GM12878 (cell line): ENCODE results near the gene FLT1. TPM values are rescaled to one million over a fixed set of nuclear protein-coding genes. Genes with fewer than 3 reads are reported as not detected.

ENCODE experiments used
- ATAC-seq: fragments of 200-7000 bp; cut with Tn5 transposase; 3 replicates; pipeline ENCODE4 v1.9.1; 2020; ENCODE audit warnings: mild to moderate bottlenecking, moderate library complexity
- BruUV-seq: library from RNA; stranded (reverse); fragments of 400-500 nt; replicated peaks from 2 replicates; lab custom pipeline; 2021; lab: Mats Ljungman, UMichigan
- CTCF ChIA-PET: fragments of 300-600 bp; sonication (Branson Sonifier 250); formaldehyde crosslinking; extraction: SDS; loops from one replicate; lab custom pipeline; 2021; ENCODE audit warnings: inconsistent platforms; lab: Yijun Ruan, JAX
- POLR2A ChIA-PET: fragments of 350-600 bp; formaldehyde crosslinking; extraction: SDS; loops from one replicate; lab custom pipeline; 2021; ENCODE audit warnings: inconsistent platforms; lab: Charles Lee
- RAD21 ChIA-PET: fragments of 300-600 bp; sonication (Branson Sonifier 250); formaldehyde crosslinking; loops from one replicate; lab custom pipeline; 2023; ENCODE audit warnings: antibody characterized with exemption; ENCODE audit not compliant: unreplicated experiment; lab: Charles Lee
- SMC1A ChIA-PET: fragments of 300-600 bp; sonication (Branson Sonifier 250); formaldehyde crosslinking; loops from one replicate; lab custom pipeline; 2023; ENCODE audit not compliant: unreplicated experiment, uncharacterized antibody; lab: Charles Lee
- DNase-seq: peaks from one replicate; pipeline ENCODE4 v3.0.0-alpha.2; 2011; ENCODE audit warnings: low read depth, low spot score
- FAIRE-seq: peaks from 3 replicates; lab custom pipeline; 2011; peaks lifted over from hg19 to GRCh38; lab: Jason Lieb, UNC
- H2AFZ ChIP-seq: 2 replicates; pipeline ENCODE4 v1.6.0; 2011; ENCODE audit warnings: low read depth, low read length, control low read depth; ENCODE audit not compliant: control insufficient read depth
- H3K27ac ChIP-seq: 2 replicates; pipeline ENCODE4 v1.5.1; 2011; ENCODE audit warnings: control low read depth; ENCODE audit not compliant: control insufficient read depth, insufficient read depth
- H3K27me3 ChIP-seq, 2 experiments: replicated peaks in 1 of 2; 2 replicates each; pipeline versions ENCODE4 v1.6.0 to v1.6.1; 2011; ENCODE audit warnings: low read length in 1 of 2; ENCODE audit not compliant: control insufficient read depth in 2 of 2, insufficient read depth in 2 of 2
- H3K36me3 ChIP-seq, 2 experiments: 2 replicates each; pipeline ENCODE4 v1.5.1; 2011; ENCODE audit warnings: low read length in 1 of 2; ENCODE audit not compliant: control insufficient read depth in 2 of 2, insufficient read depth in 2 of 2
- H3K4me1 ChIP-seq: 2 replicates; pipeline ENCODE4 v1.6.1; 2011; ENCODE audit warnings: mild to moderate bottlenecking, low read length, moderate library complexity, mixed read lengths; ENCODE audit not compliant: control insufficient read depth, insufficient read depth
- H3K4me2 ChIP-seq: 2 replicates; pipeline ENCODE4 v1.6.0; 2011; ENCODE audit warnings: control low read depth; ENCODE audit not compliant: control insufficient read depth, insufficient read depth
- H3K4me3 ChIP-seq: fragments of 200-600 bp; sonication (generic); 2 replicates; pipeline ENCODE4 v1.5.1; 2016
- H3K79me2 ChIP-seq: 2 replicates; pipeline ENCODE4 v1.6.0; 2011; ENCODE audit warnings: low read length; ENCODE audit not compliant: control insufficient read depth, insufficient read depth
- H3K9ac ChIP-seq: 2 replicates; pipeline ENCODE4 v1.8.0; 2011; ENCODE audit warnings: low read length, control low read depth, mixed read lengths; ENCODE audit not compliant: control insufficient read depth, insufficient read depth
- H3K9me3 ChIP-seq: replicated peaks from 3 replicates; pipeline ENCODE4 v1.5.1; 2011; ENCODE audit warnings: mild to moderate bottlenecking, low read length; ENCODE audit not compliant: control insufficient read depth, insufficient read depth
- H4K20me1 ChIP-seq: 2 replicates; pipeline ENCODE4 v1.6.0; 2011; ENCODE audit not compliant: control insufficient read depth, insufficient read depth
- CHD2 ChIP-seq: IDR thresholded peaks from 2 replicates; pipeline ENCODE4 v1.6.1; 2011; ENCODE audit warnings: low read depth, low read length, improper control_type of control experiment, borderline replicate concordance
- CREM ChIP-seq: IDR thresholded peaks from 2 replicates; pipeline ENCODE4 v1.6.1; 2014; ENCODE audit warnings: antibody characterized with exemption, low read depth
- ESRRA ChIP-seq: IDR thresholded peaks from 2 replicates; pipeline ENCODE4 v1.6.1; 2012; ENCODE audit warnings: mild to moderate bottlenecking, low read length, improper control_type of control experiment
- HDAC6 ChIP-seq: fragments of 200-600 bp; sonication (generic); IDR thresholded peaks from one replicate; pipeline ENCODE4 v1.8.0; 2017; ENCODE audit warnings: antibody characterized with exemption; ENCODE audit not compliant: unreplicated experiment
- IRF4 ChIP-seq: IDR thresholded peaks from 2 replicates; pipeline ENCODE4 v1.6.1; 2011; ENCODE audit warnings: low read depth, low read length
- LARP7 ChIP-seq: fragments of 450-650 bp; IDR thresholded peaks from 2 replicates; pipeline ENCODE4 v1.6.1; 2017; ENCODE audit warnings: mild to moderate bottlenecking
- MEF2A ChIP-seq: IDR thresholded peaks from 2 replicates; pipeline ENCODE4 v1.6.1; 2011; ENCODE audit warnings: low read depth, mild to moderate bottlenecking, low read length, moderate library complexity; ENCODE audit not compliant: insufficient read depth
- NBN ChIP-seq: fragments of 450-650 bp; IDR thresholded peaks from 2 replicates; pipeline ENCODE4 v1.6.1; 2016
- NFXL1 ChIP-seq: fragments of 450-650 bp; IDR thresholded peaks from 2 replicates; pipeline ENCODE4 v1.6.1; 2017; ENCODE audit warnings: antibody characterized with exemption, mild to moderate bottlenecking, borderline replicate concordance
- NFYB ChIP-seq: IDR thresholded peaks from 2 replicates; pipeline ENCODE4 v1.6.1; 2011; ENCODE audit warnings: low read depth, mild to moderate bottlenecking, low read length, improper control_type of control experiment, moderate library complexity; ENCODE audit not compliant: insufficient read depth
- NKRF ChIP-seq: fragments of 450-650 bp; conservative IDR thresholded peaks from 2 replicates; pipeline ENCODE4 v1.6.1; 2017; ENCODE audit warnings: mild to moderate bottlenecking, moderate library complexity
- NR2C2 ChIP-seq: IDR thresholded peaks from 2 replicates; pipeline ENCODE4 v1.6.1; 2011; ENCODE audit warnings: borderline replicate concordance, low read depth; ENCODE audit not compliant: control insufficient read depth, insufficient read length
- PBX3 ChIP-seq: IDR thresholded peaks from 2 replicates; pipeline ENCODE4 v1.6.1; 2011; ENCODE audit warnings: mild to moderate bottlenecking, low read depth, low read length, moderate library complexity; ENCODE audit not compliant: insufficient replicate concordance
- POLR2AphosphoS2 ChIP-seq: IDR thresholded peaks from 2 replicates; pipeline ENCODE4 v1.6.1; 2011; ENCODE audit warnings: low read depth, mild to moderate bottlenecking, low read length, improper control_type of control experiment, moderate library complexity
- RELB ChIP-seq: fragments of 450-650 bp; IDR thresholded peaks from 2 replicates; pipeline ENCODE4 v1.6.1; 2017; ENCODE audit warnings: low read depth, mild to moderate bottlenecking, moderate library complexity
- SMARCA5 ChIP-seq: fragments of 450-650 bp; IDR thresholded peaks from 2 replicates; pipeline ENCODE4 v1.6.1; 2017; ENCODE audit warnings: mild to moderate bottlenecking
- WRNIP1 ChIP-seq: IDR thresholded peaks from 2 replicates; pipeline ENCODE4 v1.6.1; 2011; ENCODE audit warnings: low read depth, low read length, improper control_type of control experiment, borderline replicate concordance
- ZBED1 ChIP-seq: IDR thresholded peaks from 2 replicates; pipeline ENCODE4 v1.6.1; 2016; ENCODE audit warnings: borderline replicate concordance
- ZZZ3 ChIP-seq: IDR thresholded peaks from 2 replicates; pipeline ENCODE4 v1.6.1; 2011; ENCODE audit warnings: low read depth; ENCODE audit not compliant: control insufficient read depth, insufficient read length
- WGBS: methylation state at CpG from one replicate; pipeline ENCODE4 v1.1.6; 2016; ENCODE audit warnings: low lambda C conversion rate; ENCODE audit not compliant: insufficient replicate concordance, insufficient coverage; ENCODE audit errors: missing lambda C conversion rate; 5-methylcytosine and 5-hydroxymethylcytosine counted together
- in situ Hi-C: fragments of 300-500 bp; cut with MboI; formaldehyde crosslinking; loops from 9 replicates; pipeline ENCODE4 v1.14.3; 2018; ENCODE audit warnings: mixed read lengths
- intact Hi-C: fragments of 100-400 bp; cut with micrococcal nuclease; formaldehyde crosslinking; loops from one replicate; pipeline ENCODE4 v1.14.2; 2022; ENCODE audit not compliant: unreplicated experiment
- polyA plus RNA-seq, 11 experiments: library from polyadenylated mRNA; depleted of rRNA in 4 of 11; unstranded in 6 of 11; stranded (reverse) in 5 of 11; fragments of >200 nt; fragmentation: Nextera tagmentation in 4 of 11; fragmentation: Illumina TruSeq in 1 of 11; extraction: Ambion mirVana in 4 of 11; extraction: Trizol in 1 of 11; gene quantifications; 1 replicate in 1 of 11; 2 replicates in 10 of 11; pipeline versions ENCODE4 v1.2.1 to v1.2.3, GENCODE V29; 2011 to 2016; ENCODE audit warnings: inconsistent platforms in 2 of 11, missing spikeins in 2 of 11, low read depth in 1 of 11
- total RNA-seq, 4 experiments: library from RNA; depleted of rRNA in 3 of 4; stranded (reverse); fragments of >200 nt in 3 of 4; fragmentation: Illumina TruSeq in 1 of 4; extraction: Trizol in 1 of 4; gene quantifications; 2 replicates each; pipeline versions ENCODE4 v1.2.1 to v1.2.3, GENCODE V29; 2013 to 2021

The FLT1 gene
- total and polyA plus RNA-seq, 10 of the 15 experiments (the other 5 are each of a cell fraction or from before 2014, with no cell fraction given), result 0.55 to 5.6 (median 0.84) TPM

- FAIRE-seq (no peak), ATAC-seq (no peak), DNase-seq (no peak)
- Histone ChIP-seq H4K20me1 (no peaks in the 10 kb centered on the region), H3K4me2 (no peak overlapping the region), H3K36me3 (no peaks in the 10 kb centered on the region), H3K9ac (no peak overlapping the region), H3K4me1 (no peaks in the 10 kb centered on the region), H3K27ac (no peak overlapping the region), H3K4me3 (no peak overlapping the region), H2AFZ (no peak overlapping the region), H3K27me3 (no peaks in the 10 kb centered on the region), H3K79me2 (no peaks in the 10 kb centered on the region), H3K9me3 (no peaks in the 10 kb centered on the region)
- no TSS peak for BruUV-seq
- ChIA-PET SMC1A (no interaction called here), RAD21 (no interaction called here), CTCF (no interaction called here), POLR2A (no interaction called here)
- in situ Hi-C loops (no loop called here), intact Hi-C loops (no loop called here)
- WGBS, result 82% methylated on average over 4 of the region's 4 CpGs
- TF ChIP-seq SMARCA5, result no peak
- no peak for TF ChIP-seq ZZZ3
- TF ChIP-seq MEF2A, result no peak
- TF ChIP-seq CHD2, result no peak
- TF ChIP-seq NFXL1, result no peak
- no peak for TF ChIP-seq CREM
- no peak for TF ChIP-seq RELB
- no peak for TF ChIP-seq ESRRA
- TF ChIP-seq PBX3, result no peak
- TF ChIP-seq NFYB, result no peak
- TF ChIP-seq WRNIP1, result no peak
- TF ChIP-seq LARP7, result no peak
- no peak for TF ChIP-seq HDAC6
- TF ChIP-seq POLR2AphosphoS2, result no peak
- TF ChIP-seq NKRF, result no peak
- TF ChIP-seq IRF4, result no peak
- no peak for TF ChIP-seq NR2C2
- TF ChIP-seq ZBED1, result no peak
- TF ChIP-seq NBN, result no peak
Observed at GRCh38 chr13:28338006-28338574, 156.8 kb downstream of the FLT1 start.
